Fibroblast of gingiva (primary cell): ENCODE results near the gene MYORG.

Source experiments
- DNase-seq: peaks from one replicate; pipeline ENCODE4 v3.0.0-alpha.2; 2011; ENCODE audit warnings: low read depth

The MYORG gene

DNA sequence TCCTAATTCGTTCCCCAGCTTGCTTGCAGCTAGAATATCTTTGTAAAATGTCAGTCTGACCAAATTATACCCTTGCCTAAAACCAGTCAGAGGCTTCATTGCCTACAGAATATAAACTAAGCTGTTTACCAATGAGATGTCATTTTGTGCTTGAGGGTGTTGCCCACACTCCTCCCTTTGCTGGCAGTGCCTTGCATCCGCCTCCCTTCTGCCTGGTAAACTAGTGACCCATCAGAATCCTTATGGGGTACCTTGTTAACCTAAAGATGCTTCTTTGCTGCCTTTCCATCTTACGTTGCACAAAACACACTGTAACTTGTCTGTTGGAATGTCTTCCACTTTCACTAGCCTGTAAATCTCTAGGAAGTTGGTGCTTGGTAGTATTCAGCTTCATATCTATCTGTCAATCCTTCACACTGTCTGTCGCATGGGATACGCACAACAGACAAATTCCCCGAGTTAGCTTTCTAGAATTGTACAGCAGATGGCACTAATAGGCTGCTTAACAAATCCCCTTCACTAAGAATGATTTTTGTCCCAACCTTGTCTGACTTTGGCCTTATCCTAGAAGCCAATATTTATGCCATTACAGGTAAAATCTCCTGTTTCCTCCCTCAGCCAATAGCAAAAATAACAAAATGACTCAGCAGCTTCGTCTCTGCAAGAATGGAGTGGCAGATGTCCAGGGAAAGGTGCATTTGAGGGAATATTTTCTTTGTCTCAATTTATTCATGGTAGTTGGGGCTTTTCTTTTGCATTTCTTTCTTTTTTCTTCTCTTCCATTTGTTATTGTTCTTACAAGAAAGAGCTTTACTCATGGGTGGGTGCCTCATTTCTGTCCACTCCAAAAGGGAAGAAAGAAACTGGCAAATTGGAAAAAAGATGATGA is 44.4 kb downstream of the MYORG start:
- DNase-seq, result peak; percentile 37

DNA sequence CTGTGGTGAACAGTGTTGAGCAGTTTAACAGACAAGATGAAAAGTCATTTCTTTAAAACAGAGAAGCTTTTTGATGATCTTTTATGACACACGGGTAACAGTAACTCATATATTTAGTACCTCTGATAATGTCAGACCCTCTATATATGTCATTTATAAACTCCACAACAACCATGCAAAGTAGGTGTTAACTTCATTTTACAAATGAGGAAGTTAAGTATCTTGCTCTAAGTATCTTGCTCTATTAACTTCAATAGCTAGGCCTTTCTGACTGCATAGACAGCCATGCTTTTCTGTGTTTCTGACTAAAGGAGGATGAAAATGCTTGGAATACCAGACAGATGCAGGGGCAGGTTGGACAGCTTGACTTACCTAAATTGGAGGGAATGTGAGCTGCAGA is 45.5 kb downstream of the MYORG start:
- DNase-seq, result no peak

DNA sequence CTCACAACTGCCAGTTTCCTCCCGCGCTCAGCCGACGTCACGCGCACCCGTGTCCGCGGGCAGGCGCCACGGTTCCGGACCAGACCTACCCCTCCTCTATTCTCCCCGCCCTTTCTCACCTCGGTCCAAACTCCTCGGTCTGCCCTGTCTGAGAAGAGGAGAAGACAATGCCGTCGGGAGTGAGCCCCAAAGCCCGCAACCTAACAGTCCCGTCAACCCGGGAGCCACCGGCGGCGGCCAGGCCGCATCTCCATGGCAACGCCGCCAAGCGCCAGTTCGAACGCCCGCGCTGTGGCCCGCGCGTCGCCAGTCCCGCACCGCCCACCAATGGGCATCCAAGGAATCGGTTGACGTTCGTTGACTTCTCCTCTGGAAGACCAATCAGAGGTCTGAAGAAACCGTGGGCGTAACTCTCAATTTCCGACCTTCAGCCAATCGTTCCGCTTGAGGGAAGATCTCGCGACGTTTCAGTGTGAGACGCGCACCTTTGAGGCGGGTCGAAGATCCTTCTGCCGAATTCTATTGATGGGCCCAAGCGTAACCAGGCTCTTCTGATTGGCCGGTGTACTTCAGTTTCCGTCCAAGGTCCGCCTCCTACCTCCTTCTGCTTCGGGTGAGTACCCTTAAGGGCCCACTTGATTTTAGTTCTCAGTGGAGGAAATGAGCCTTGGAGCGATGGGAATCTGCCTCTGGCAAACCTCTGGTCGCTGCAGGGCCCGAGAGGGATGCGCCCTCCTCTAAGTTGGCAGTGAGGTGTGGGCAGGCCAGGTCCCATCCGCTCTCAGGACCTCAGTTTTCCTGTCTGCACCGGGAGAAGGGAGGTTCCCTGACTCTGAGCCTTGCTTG is 47.5 kb downstream of the MYORG start, which contains the start of the genes KIF24 and NUDT2:
TSS of gene KIF24 (minus strand) at position 282 of the 846 bp plus-strand sequence. CDS start 17,922 bp downstream, outside the sequence.
TSS of gene NUDT2 (plus strand) at position 583 of the 846 bp plus-strand sequence. CDS start 9,471 bp downstream, outside the sequence.
- DNase-seq, result peak; percentile 100

DNA sequence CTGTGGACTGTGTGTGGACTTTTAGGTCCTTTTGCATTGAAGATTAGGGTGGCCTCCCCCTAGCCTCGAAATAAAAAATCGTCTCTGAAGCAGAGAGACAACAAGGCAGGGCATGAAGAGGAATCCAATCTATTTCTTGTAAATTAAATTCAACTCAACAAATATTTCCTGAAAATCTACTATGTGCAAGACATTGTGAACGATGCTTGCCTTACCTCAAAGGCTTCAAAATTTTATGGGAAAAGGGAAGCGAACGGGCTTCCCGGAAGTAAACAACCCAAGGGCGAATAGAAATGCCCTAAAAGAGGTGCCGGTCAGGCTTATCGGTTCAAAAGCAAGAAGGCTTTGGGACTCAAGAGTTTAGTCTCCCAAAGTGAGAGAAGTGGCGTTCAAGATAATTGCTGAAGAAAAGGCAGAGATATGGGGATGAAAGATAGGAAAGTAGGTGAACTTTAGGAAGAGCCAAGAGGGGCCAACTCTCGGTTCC is 48.2 kb downstream of the MYORG start:
- no peak for DNase-seq

DNA sequence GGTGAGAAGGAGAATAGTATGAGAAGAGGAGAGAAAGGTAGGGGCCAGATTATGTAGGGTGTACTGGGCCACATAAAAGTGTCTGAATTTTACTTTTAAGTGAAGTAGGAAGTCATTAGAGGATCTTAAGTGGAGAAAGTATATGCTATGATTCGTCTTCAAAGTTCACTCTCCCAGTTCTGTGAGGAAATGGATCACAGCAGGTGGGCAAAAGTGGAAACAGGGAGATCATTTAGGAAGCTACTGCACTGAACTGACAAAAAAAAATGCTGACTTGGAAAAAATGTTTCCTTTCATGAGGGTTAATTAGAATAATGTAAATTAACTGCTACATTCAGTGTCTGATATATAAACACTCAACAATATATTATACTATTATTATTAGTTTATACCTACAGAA is 50.0 kb downstream of the MYORG start:
- DNase-seq, result no peak

DNA sequence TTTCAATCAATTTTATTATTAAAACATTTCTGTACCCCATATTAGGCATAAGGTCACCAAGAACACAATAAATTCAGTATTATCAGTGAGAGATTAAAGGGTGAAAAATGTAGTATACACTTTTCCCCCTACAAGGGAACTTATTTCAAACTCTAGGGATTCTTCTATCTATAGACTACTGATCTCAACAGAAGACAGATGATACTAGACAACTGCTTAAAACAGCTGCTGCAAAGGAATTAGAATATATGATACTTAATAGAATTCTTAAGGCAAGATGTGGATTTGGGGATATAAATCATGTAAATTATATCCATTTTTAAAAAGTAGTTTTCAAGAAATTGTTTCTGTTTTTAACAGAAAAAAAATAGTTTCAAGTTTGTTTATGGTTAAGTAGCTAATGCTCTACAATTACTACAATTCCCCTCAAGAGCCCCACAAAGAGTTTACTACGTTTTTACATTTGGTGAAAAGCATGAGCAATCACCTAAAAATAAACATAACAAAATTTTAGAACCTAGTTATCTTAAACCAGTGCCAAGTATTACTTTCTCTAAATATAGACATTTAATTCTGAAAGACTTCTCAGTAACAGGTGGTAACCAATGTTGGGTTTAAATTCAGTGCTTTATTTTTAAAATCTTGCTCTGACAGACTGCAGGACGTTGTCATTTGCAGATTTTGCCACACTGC is 53.7 kb downstream of the MYORG start:
- DNase-seq, result no peak

DNA sequence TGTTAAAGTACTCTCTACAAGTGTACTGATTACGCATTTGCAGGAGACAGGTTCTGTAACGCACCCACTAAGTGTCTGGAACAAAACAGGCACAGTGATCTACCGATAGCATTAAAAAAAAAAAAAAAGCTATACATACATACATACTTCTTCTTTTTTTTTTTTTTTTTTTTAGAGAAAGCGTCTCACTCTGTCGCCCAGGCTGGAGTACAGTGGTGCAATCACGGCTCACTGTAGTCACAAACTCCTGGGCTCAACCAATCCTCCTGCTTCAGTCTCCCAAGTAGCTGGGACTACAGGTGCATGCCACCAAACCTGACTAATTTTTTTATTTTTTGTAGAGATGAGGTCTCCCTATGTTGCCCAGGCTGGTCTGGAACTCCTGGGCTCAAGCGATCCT is 55.2 kb downstream of the MYORG start:
- no peak for DNase-seq

DNA sequence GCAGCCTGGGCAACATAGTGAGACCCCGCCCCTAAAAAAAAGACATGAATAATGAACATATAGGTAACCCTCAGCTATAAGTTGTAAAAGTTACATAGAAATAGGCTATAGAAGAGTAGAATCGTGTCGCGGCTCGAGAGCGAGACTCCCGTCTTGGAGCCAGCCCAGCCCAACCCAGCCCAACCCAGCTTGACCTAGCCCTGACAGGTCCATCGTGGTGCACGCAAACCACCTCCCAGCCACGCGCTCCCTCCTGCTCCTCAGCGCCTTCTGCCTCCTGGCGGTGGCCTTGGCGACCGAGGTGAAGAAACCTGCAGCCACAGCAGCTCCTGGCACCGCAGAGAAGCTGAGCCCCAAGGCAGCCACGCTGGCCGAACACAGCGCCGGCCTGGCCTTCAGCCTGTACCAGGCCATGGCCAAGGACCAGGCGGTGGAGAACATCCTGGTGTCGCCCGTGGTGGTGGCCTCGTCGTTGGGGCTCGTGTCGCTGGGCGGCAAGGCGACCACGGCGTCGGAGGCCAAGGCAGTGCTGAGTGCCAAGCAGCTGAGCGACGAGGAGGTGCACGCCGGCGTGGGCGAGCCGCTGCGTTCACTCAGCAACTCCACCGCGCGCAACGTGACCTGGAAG is 58.4 kb downstream of the MYORG start:
- DNase-seq, result no peak

DNA sequence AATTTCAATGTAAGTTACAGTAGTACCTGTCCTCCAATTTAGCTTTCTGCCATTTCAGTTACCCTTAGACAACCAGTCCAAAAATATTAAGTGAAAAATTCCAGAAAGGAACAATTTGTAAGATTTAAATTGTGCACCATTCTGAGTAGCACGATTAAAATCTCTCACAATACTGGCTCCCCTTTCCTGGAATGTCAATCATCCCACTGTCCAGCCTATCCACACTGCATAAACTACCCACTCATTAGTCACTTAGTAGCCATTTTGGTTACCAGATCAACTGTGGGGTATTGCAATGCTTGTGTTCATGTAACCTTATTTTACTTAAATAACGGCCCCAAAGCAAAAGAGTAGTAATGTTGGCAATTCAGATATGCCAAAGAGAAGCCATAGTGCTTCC is 59.3 kb downstream of the MYORG start:
- DNase-seq, result no peak
